ENCODE data around the gene UQCC3. TPM values are rescaled to one million over a fixed set of nuclear protein-coding genes. Genes with fewer than 3 reads are reported as not detected.

Gene UQCC3
- total and polyA plus RNA-seq, 9 of the 15 experiments (the other 6 are each of a cell fraction or from before 2014, with no cell fraction given) = 3.3 to 44.3 (median 8.0) TPM

- TF ChIP-seq PREB (CRISPR knock-in tag; IDR thresholded peaks at IDR 0.05) (no peak), THRB (CRISPR knock-in tag; conservative IDR thresholded peaks at IDR 0.05) (no peak), CC2D1A (IDR thresholded peaks at IDR 0.05) (peak; percentile 9; the same call in 1 of the 2 replicates), REST (IDR thresholded peaks at IDR 0.05; ENCODE audit: borderline replicate concordance) (no peak), REST (CRISPR knock-in tag; IDR thresholded peaks at IDR 0.05; ENCODE audit: low read depth) (peak; percentile 10; the same call in 1 of the 2 replicates), RBM39 (optimal IDR thresholded peaks at IDR 0.05; ENCODE audit: low read depth, low read length) (no peak), ZNF431 (CRISPR knock-in tag; IDR thresholded peaks at IDR 0.05) (peak; percentile 36; the same call in 1 of the 2 replicates), MEF2D (tag; conservative IDR thresholded peaks at IDR 0.05; ENCODE audit: low read depth) (no peak), MYBL2 (IDR thresholded peaks at IDR 0.05; ENCODE audit: low read depth) (no peak), MYBL2 (CRISPR knock-in tag; IDR thresholded peaks at IDR 0.05; ENCODE audit: borderline replicate concordance) (no peak), MTA3 (IDR thresholded peaks at IDR 0.05; ENCODE audit: borderline replicate concordance) (no peak), CHD1 (IDR thresholded peaks at IDR 0.05; ENCODE audit: low read length) (no peak), TEAD4 (IDR thresholded peaks at IDR 0.05; ENCODE audit: low read length) (0 out of 2 replicates have a peak, but pooled peaks have one; percentile 6), TEAD4 (CRISPR knock-in tag; IDR thresholded peaks at IDR 0.05; ENCODE audit: borderline replicate concordance) (no peak), ZKSCAN8 (CRISPR knock-in tag; IDR thresholded peaks at IDR 0.05) (no peak)
Measured at GRCh38 chr11:62664405-62665074, 6.9 kb upstream of the UQCC3 start (continued).
